HG02642 (cell line): Measurements from ENCODE around the gene MIPEP.

Source experiments
- ATAC-seq: cut with Tn5 transposase; IDR thresholded peaks from one replicate; pipeline ENCODE4 v1.9.1; 2021; ENCODE audit warnings: mild to moderate bottlenecking; ENCODE audit not compliant: unreplicated experiment, poor library complexity

Gene MIPEP

GRCh38 chr13:23724196-23724970, 164.8 kb downstream of the MIPEP start:
- no peak for ATAC-seq

- ATAC-seq: no peak
These were observed 165.7 kb downstream of the MIPEP start for GRCh38 chr13:23723471-23723870.

GRCh38 chr13:23722726-23723453, 166.3 kb downstream of the MIPEP start:
- no peak for ATAC-seq

GRCh38 chr13:23718996-23719395, 170.2 kb downstream of the MIPEP start:
- no peak for ATAC-seq

- ATAC-seq: no peak
These were observed 172.8 kb downstream of the MIPEP start for GRCh38 chr13:23716401-23716800.

- no peak for ATAC-seq
These were observed 173.4 kb downstream of the MIPEP start for GRCh38 chr13:23715762-23716235.

GRCh38 chr13:23715092-23715761, 174.0 kb downstream of the MIPEP start:
- no peak for ATAC-seq

GRCh38 chr13:23714672-23715071, 174.5 kb downstream of the MIPEP start:
- ATAC-seq: no peak

- no peak for ATAC-seq
These were observed 177.8 kb downstream of the MIPEP start for GRCh38 chr13:23711355-23711754.

- ATAC-seq: no peak
These were observed 178.8 kb downstream of the MIPEP start for GRCh38 chr13:23710366-23710765.

- ATAC-seq: no peak
These were observed 179.7 kb downstream of the MIPEP start for GRCh38 chr13:23709536-23709935.

- no peak for ATAC-seq
These were observed 181.5 kb downstream of the MIPEP start for GRCh38 chr13:23707674-23708073.

GRCh38 chr13:23705583-23705982, 183.6 kb downstream of the MIPEP start:
- ATAC-seq: no peak

- ATAC-seq: no peak
These were observed 185.8 kb downstream of the MIPEP start for GRCh38 chr13:23703246-23703860.

GRCh38 chr13:23701636-23702035, 187.6 kb downstream of the MIPEP start:
- no peak for ATAC-seq

- ATAC-seq: no peak
These were observed 188.0 kb downstream of the MIPEP start for GRCh38 chr13:23701186-23701585.

GRCh38 chr13:23699271-23699670, 189.9 kb downstream of the MIPEP start:
- ATAC-seq: no peak

- ATAC-seq: no peak
These were observed 191.4 kb downstream of the MIPEP start for GRCh38 chr13:23697772-23698313.

- ATAC-seq: no peak
These were observed 192.6 kb downstream of the MIPEP start for GRCh38 chr13:23696610-23697009.

- peak; percentile 97 for ATAC-seq
These were observed 193.3 kb downstream of the MIPEP start for GRCh38 chr13:23695711-23696464.
